Ishikawa (cell line): ENCODE measurements around the gene STAT2.

Source experiments
- CEBPB ChIP-seq: IDR thresholded peaks from 2 replicates; pipeline ENCODE4 v1.6.1; 2012
- CREB1 ChIP-seq: IDR thresholded peaks from 2 replicates; pipeline ENCODE4 v1.6.1; 2012; ENCODE audit warnings: low read depth
- EGR1 ChIP-seq: IDR thresholded peaks from 2 replicates; pipeline ENCODE4 v1.6.1; 2012
- EP300 ChIP-seq: IDR thresholded peaks from 2 replicates; pipeline ENCODE4 v1.6.1; 2012; ENCODE audit warnings: borderline replicate concordance
- FOXM1 ChIP-seq: IDR thresholded peaks from 2 replicates; pipeline ENCODE4 v1.6.1; 2012; ENCODE audit warnings: low read depth, borderline replicate concordance
- NFIC ChIP-seq: IDR thresholded peaks from 2 replicates; pipeline ENCODE4 v1.6.1; 2012
- RAD21 ChIP-seq: IDR thresholded peaks from 2 replicates; pipeline ENCODE4 v1.6.1; 2012; ENCODE audit warnings: low read depth
- TAF1 ChIP-seq: IDR thresholded peaks from 2 replicates; pipeline ENCODE4 v1.6.1; 2012; ENCODE audit warnings: low read depth, mild to moderate bottlenecking
- TCF12 ChIP-seq: IDR thresholded peaks from 2 replicates; pipeline ENCODE4 v1.6.1; 2012; ENCODE audit warnings: low read depth
- TEAD4 ChIP-seq: IDR thresholded peaks from 2 replicates; pipeline ENCODE4 v1.6.1; 2012
- YY1 ChIP-seq: IDR thresholded peaks from 2 replicates; pipeline ENCODE4 v1.6.1; 2012; ENCODE audit warnings: low read depth
- ZBTB7A ChIP-seq: IDR thresholded peaks from 2 replicates; pipeline ENCODE4 v1.6.1; 2012; ENCODE audit warnings: low read depth
- TF ChIP-seq, protein P1 (sequence below): IDR thresholded peaks from 2 replicates; pipeline ENCODE4 v1.6.1; 2012; ENCODE audit warnings: low read depth, mild to moderate bottlenecking
- TF ChIP-seq, protein P2 (sequence below): IDR thresholded peaks from 2 replicates; pipeline ENCODE4 v1.6.1; 2012
- TF ChIP-seq, protein P3 (sequence below): IDR thresholded peaks from 2 replicates; pipeline ENCODE4 v1.6.1; 2012

STAT2 gene

DNA sequence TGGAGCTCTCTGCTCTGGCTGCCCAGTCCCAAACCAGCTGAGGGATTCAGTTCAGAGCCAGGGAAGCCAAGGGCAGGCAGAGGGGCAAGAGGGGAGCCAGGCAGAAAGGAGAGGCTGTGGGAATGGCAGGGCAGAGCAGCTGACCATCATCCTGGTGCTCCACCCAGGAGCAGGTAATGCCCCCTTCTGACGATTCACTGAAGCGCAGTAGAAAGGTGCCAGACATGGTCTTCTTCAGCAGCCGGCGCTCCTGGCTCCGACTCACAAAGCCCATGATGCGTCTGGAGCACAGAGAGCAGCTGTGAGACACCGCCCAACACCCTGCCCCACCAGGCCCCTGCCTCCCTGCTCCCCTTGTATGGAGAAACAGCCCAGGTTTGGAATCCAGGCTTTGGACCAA lies 13.2 kb downstream of the STAT2 start:
- TF ChIP-seq RAD21 (peak; percentile 6; the same call in 1 of the 2 replicates), TCF12 (no peak)

DNA sequence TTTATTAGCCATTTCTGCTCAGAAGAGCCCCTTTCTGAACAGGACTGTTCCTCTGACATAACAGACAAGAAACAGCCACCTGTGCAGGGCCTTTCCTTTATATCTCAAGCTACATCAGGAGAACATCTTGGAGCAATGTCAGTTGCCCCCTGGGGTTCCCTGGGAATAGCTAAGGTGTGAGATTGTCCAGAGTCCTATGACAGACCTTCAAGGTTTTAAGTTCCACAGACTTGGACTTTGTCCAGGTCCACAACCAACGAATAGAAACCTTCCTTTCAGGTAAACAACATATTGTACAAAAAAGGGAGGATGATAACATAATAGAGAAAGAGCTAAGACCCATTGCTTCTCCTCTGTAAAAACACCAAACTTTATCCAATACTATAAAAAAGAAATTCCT lies 18.3 kb downstream of the STAT2 start:
- TF ChIP-seq YY1 (no peak), CEBPB (no peak), TEAD4 (no peak), CREB1 (no peak)
- TF ChIP-seq, protein P1, sequence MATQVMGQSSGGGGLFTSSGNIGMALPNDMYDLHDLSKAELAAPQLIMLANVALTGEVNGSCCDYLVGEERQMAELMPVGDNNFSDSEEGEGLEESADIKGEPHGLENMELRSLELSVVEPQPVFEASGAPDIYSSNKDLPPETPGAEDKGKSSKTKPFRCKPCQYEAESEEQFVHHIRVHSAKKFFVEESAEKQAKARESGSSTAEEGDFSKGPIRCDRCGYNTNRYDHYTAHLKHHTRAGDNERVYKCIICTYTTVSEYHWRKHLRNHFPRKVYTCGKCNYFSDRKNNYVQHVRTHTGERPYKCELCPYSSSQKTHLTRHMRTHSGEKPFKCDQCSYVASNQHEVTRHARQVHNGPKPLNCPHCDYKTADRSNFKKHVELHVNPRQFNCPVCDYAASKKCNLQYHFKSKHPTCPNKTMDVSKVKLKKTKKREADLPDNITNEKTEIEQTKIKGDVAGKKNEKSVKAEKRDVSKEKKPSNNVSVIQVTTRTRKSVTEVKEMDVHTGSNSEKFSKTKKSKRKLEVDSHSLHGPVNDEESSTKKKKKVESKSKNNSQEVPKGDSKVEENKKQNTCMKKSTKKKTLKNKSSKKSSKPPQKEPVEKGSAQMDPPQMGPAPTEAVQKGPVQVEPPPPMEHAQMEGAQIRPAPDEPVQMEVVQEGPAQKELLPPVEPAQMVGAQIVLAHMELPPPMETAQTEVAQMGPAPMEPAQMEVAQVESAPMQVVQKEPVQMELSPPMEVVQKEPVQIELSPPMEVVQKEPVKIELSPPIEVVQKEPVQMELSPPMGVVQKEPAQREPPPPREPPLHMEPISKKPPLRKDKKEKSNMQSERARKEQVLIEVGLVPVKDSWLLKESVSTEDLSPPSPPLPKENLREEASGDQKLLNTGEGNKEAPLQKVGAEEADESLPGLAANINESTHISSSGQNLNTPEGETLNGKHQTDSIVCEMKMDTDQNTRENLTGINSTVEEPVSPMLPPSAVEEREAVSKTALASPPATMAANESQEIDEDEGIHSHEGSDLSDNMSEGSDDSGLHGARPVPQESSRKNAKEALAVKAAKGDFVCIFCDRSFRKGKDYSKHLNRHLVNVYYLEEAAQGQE = no peak

DNA sequence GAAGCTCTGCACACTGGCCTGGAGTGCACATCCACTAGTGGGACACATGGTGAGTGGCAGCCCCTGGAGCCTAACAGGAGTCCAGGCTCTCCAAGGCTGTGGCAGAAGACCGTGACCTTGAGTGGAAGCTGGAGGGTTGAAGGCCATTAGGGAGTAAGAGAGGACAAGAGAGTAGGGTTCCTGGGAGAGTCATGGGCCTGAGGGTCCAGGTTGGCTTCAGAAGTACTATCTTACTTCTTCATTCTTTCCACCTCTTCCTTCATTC lies 20.8 kb downstream of the STAT2 start:
- TF ChIP-seq, protein P2, sequence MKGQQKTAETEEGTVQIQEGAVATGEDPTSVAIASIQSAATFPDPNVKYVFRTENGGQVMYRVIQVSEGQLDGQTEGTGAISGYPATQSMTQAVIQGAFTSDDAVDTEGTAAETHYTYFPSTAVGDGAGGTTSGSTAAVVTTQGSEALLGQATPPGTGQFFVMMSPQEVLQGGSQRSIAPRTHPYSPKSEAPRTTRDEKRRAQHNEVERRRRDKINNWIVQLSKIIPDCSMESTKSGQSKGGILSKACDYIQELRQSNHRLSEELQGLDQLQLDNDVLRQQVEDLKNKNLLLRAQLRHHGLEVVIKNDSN = no peak
- no peak for TF ChIP-seq CREB1
- no peak for TF ChIP-seq YY1
- TF ChIP-seq, protein P1 = no peak
- TF ChIP-seq, protein P3, sequence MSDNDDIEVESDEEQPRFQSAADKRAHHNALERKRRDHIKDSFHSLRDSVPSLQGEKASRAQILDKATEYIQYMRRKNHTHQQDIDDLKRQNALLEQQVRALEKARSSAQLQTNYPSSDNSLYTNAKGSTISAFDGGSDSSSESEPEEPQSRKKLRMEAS = no peak
- TF ChIP-seq NFIC = no peak
- TF ChIP-seq RAD21 = no peak
- TF ChIP-seq TAF1 = no peak

DNA sequence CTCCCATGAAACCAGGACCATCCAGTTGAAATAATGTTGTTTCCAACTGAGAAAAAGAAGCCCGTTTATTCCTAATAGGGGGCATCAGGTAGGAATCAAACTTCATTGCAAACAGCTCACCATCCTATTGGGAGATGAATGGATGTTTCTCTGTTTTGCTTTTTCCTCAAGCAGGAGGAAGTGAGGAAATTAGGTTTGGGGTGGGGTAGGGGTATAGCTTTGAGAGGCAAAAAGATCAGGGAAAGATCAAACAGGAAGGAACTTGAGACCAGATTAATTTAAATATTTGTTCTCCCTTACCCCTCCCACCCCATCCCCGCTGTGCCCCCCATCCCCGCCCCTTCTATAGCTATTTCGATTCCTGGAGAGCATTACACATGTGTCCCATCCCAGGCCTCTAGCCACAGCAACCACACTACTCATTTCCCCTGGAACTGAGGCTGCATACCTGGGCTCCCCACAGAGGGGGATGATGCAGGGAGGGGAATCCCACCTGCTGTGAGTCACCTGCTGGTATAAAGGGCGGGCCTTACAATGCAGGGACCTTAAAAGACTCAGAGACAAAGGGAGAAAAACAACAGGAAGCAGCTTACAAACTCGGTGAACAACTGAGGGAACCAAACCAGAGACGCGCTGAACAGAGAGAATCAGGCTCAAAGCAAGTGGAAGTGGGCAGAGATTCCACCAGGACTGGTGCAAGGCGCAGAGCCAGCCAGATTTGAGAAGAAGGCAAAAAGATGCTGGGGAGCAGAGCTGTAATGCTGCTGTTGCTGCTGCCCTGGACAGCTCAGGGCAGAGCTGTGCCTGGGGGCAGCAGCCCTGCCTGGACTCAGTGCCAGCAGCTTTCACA lies 21.4 kb downstream of the STAT2 start, which contains the start of gene IL23A:
TSS of gene IL23A (plus strand) at position 577 of the 850 bp plus-strand sequence. CDS start at position 738, 161 bp downstream.
- TF ChIP-seq TEAD4 = 0 out of 2 replicates have a peak, but pooled peaks have one; percentile 25
- no peak for TF ChIP-seq RAD21

DNA sequence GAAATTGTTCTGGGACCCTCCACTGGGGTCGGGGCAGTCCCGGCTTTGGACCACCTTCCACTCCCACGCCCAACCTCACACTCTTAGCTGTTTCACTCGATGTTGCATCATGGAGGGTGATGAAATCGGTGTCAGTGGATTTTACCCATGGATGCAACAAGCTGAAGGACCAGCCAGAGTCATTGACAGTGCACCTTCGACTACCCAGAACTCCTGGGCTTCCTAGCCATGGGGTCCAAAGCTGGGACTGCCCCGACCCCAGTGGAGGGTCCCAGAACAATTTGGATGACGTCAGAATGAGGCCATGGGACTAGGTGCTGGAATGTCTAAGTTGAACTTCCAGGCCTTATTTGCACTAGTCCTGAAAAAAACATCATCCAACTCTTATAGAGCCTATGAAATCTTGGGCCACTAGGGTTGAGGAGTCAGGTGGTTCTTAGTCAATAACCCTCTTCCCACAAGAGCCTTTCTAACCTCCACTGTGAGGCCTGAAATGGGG lies 22.1 kb downstream of the STAT2 start:
- TF ChIP-seq, protein P3 = no peak
- TF ChIP-seq CEBPB (0 out of 2 replicates have a peak, but pooled peaks have one; percentile 3), CREB1 (no peak), EP300 (no peak)
- TF ChIP-seq, protein P1 = no peak

DNA sequence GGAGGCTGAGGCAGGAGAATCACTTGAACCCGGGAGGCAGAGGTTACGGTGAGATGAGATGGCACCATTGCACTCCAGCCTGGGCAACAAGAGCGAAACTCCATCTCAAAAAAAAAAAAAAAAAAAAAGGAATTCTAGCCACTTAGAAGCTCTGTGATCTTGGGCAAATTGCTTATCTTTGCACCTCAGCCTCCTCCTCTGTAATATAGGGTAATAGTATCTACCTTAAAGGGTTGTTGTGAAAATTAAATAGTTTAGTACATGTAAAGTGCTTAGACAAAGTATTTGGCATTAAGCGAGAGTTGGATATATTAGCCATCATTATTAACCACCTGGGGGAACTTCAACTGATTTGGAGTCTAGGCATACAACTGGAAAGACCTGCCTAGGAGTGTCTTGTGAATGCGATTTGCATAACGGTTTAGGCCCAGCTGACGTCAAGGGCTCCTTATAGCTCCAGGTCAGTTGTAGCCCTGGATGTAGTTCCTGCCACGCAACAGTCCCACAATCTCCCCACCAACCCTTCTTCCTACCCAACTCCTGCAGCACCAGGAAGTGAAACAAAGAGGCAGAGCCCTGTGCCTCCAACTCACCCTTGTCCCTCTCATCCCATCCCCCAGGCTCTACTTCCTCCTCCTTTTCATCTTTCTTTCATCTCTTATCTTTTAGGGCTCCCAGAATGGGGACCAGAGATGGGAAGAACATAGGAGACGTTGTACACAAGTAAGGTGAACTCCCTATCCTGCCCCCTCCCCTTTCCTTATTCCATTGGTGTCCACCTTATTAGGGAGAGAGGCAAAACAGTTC lies 23.3 kb downstream of the STAT2 start:
- TF ChIP-seq YY1 = no peak
- no peak for TF ChIP-seq TEAD4
- no peak for TF ChIP-seq RAD21
- no peak for TF ChIP-seq TAF1
- no peak for TF ChIP-seq NFIC
- TF ChIP-seq ZBTB7A = no peak
- TF ChIP-seq, protein P2 = no peak
- TF ChIP-seq EP300 = no peak
- TF ChIP-seq TCF12 = no peak
- TF ChIP-seq, protein P1 = no peak
- TF ChIP-seq, protein P3 = no peak
- no peak for TF ChIP-seq EGR1
- no peak for TF ChIP-seq CEBPB
- TF ChIP-seq FOXM1 = no peak
